ENCODE measurements around the gene MCF2L2.
"Not testable (repeated sequence)": the region's sequence is repeated elsewhere in the genome, so short reads cannot be mapped to it uniquely, and the experiment has no call there.

Gene MCF2L2

GRCh38 chr3:183396662-183397391 is 31.6 kb downstream of the MCF2L2 start:
- DNase-seq (ENCODE audit: low read depth) = no peak

GRCh38 chr3:183394150-183394549 is 34.3 kb downstream of the MCF2L2 start:
- DNase-seq (ENCODE audit: low read depth) = no peak

GRCh38 chr3:183393625-183394024 is 34.8 kb downstream of the MCF2L2 start:
- DNase-seq (ENCODE audit: low read depth) = no peak

- DNase-seq (ENCODE audit: low read depth) = no peak
Observed at GRCh38 chr3:183392186-183393034, 36.0 kb downstream of the MCF2L2 start.

- DNase-seq (ENCODE audit: low read depth) = no peak
Observed at GRCh38 chr3:183391460-183391859, 37.0 kb downstream of the MCF2L2 start.

GRCh38 chr3:183390844-183391243 is 37.6 kb downstream of the MCF2L2 start:
- no peak for DNase-seq (ENCODE audit: low read depth)

GRCh38 chr3:183388213-183388895 is 40.1 kb downstream of the MCF2L2 start:
- no peak for DNase-seq (ENCODE audit: low read depth)

- no peak for DNase-seq (ENCODE audit: low read depth)
Observed at GRCh38 chr3:183387797-183388196, 40.6 kb downstream of the MCF2L2 start.

GRCh38 chr3:183386651-183387050 is 41.8 kb downstream of the MCF2L2 start:
- DNase-seq (ENCODE audit: low read depth) = no peak

- no peak for DNase-seq (ENCODE audit: low read depth)
Observed at GRCh38 chr3:183385698-183386613, 42.5 kb downstream of the MCF2L2 start.

- DNase-seq (ENCODE audit: low read depth) = no peak
Observed at GRCh38 chr3:183381673-183382072, 46.7 kb downstream of the MCF2L2 start.

- DNase-seq (ENCODE audit: low read depth) = no peak
Observed at GRCh38 chr3:183381179-183381578, 47.2 kb downstream of the MCF2L2 start.

- no peak for DNase-seq (ENCODE audit: low read depth)
Observed at GRCh38 chr3:183378951-183379350, 49.5 kb downstream of the MCF2L2 start.

GRCh38 chr3:183378545-183378944 is 49.9 kb downstream of the MCF2L2 start:
- no peak for DNase-seq (ENCODE audit: low read depth)

GRCh38 chr3:183378008-183378407 is 50.4 kb downstream of the MCF2L2 start:
- DNase-seq (ENCODE audit: low read depth) = no peak

- DNase-seq (ENCODE audit: low read depth) = no peak
Observed at GRCh38 chr3:183377307-183377959, 51.0 kb downstream of the MCF2L2 start.

GRCh38 chr3:183375787-183376186 is 52.6 kb downstream of the MCF2L2 start:
- DNase-seq (ENCODE audit: low read depth) = no peak

GRCh38 chr3:183375337-183375736 is 53.1 kb downstream of the MCF2L2 start:
- DNase-seq (ENCODE audit: low read depth) = no peak

GRCh38 chr3:183372911-183373310 is 55.5 kb downstream of the MCF2L2 start:
- no peak for DNase-seq (ENCODE audit: low read depth)

- DNase-seq (ENCODE audit: low read depth) = not testable (repeated sequence)
Observed at GRCh38 chr3:183371600-183371968, 56.8 kb downstream of the MCF2L2 start.

GRCh38 chr3:183370391-183370790 is 58.0 kb downstream of the MCF2L2 start:
- DNase-seq (ENCODE audit: low read depth) = no peak

Data from HS-27A (cell line).